ENCODE data around the gene ANKRD34C. TPM values are rescaled to one million over a fixed set of nuclear protein-coding genes. Genes with fewer than 3 reads are reported as not detected.

ANKRD34C gene
- polyA plus RNA-seq (2013): not detected in 2 replicates

DNA sequence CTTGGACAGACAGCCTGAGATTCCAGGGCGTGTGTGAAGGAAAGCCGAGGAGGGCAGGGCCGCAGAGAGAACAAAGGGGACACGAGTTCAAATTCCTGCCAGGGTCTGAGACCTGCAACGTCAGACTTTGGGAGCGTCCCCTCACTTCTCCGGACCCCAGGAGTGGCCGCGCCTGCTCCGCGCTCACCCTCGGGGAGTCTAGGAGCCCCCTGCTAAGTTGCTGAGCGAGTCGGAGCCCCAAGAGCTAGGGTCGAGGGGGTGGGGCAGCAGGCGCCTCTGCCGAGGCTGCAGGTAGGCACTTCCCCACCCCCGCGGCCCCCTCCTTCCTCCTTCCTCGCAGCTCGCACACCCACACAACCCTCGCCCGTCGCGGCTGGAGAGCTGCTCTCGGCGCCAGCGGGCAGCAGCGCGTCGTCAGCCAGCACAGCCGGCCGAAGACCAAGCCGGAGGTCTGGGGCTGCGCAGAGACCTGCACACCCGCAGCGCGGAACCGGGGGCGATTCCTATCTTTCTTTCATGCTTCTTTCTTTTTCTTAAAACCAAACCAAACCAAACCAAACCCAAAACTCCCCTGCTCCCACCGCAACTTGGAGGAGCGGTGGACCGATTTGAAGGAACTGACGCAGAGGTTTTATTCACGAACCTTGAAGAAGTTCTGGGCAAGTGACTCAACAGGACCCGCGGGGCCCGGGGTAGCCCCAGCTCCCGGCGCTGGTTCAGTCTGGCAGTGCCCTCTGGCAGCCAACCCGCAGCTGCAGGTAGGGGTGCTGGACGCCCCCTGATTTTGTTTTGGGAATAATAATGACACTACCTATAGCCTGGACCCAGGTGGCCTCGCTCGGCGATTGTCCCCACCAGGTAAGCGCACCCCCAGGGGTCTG is at the start of gene ANKRD34C:
ANKRD34C (plus strand) TSS at position 352 of the 881 bp plus-strand sequence. CDS start 10,563 bp downstream, outside the sequence.
- no peak for DNase-seq
- Histone ChIP-seq H3K27ac (ENCODE audit: low read depth, low read length) (no peak within 1 kb of the TSS), H3K4me1 (ENCODE audit: control insufficient read depth in 1 of 2, insufficient read depth in 2 of 2, low read length in 2 of 2) (peaks cover 0 to 2% of the 10 kb centered on the region in 2 experiments), H3K27me3 (ENCODE audit: insufficient read depth, low read length) (peaks cover 25% of the 10 kb centered on the region), H4K8ac (ENCODE audit: low read depth, low read length) (no peak within 1 kb of the TSS), H4K91ac (ENCODE audit: low read depth, low read length) (no peak within 1 kb of the TSS), H2BK12ac (ENCODE audit: low read length) (no peak within 1 kb of the TSS), H2AK5ac (ENCODE audit: low read length) (no peak within 1 kb of the TSS), H2BK120ac (ENCODE audit: insufficient read depth, low read length, poor library complexity) (no peak within 1 kb of the TSS), H3K79me2 (ENCODE audit: control insufficient read depth, insufficient read depth, low read length, poor library complexity) (no peaks in the 10 kb centered on the region), H3K14ac (ENCODE audit: low read length) (no peak within 1 kb of the TSS), H3K4ac (ENCODE audit: low read depth, low read length) (no peak within 1 kb of the TSS), H4K12ac (ENCODE audit: low read depth, low read length) (no peak within 1 kb of the TSS), H2BK5ac (ENCODE audit: low read depth, low read length, poor library complexity) (no peak within 1 kb of the TSS), H3K18ac (ENCODE audit: low read length) (no peak within 1 kb of the TSS), H3K4me3 (ENCODE audit: low read depth, low read length) (no peak within 1 kb of the TSS), H3K79me1 (ENCODE audit: low read length) (no peaks in the 10 kb centered on the region), H3K23ac (ENCODE audit: low read length) (no peak within 1 kb of the TSS), H3K36me3 (ENCODE audit: control insufficient read depth in 1 of 2, insufficient read depth in 2 of 2, low read length in 2 of 2) (no peaks in the 10 kb centered on the region), H3K9me3 (ENCODE audit: insufficient read depth, low read depth, low read length) (no peaks in the 10 kb centered on the region), H2AFZ (ENCODE audit: insufficient read depth, low read length, poor library complexity) (no peak within 1 kb of the TSS), H3K4me2 (ENCODE audit: low read length) (peak within 1 kb of the TSS; percentile 61), H3K9ac (ENCODE audit: low read length) (no peak within 1 kb of the TSS)
- no CpG with 5 or more reads among the region's 56 CpGs for WGBS (ENCODE audit: extremely low coverage, insufficient coverage, insufficient read length)

GRCh38 chr15:79233236-79233635 is 49.3 kb upstream of the ANKRD34C start:
- no peak overlapping the region for H2BK120ac ChIP-seq (ENCODE audit: insufficient read depth, low read length, poor library complexity)
- no peak overlapping the region for H4K91ac ChIP-seq (ENCODE audit: low read depth, low read length)
- H4K8ac ChIP-seq (ENCODE audit: low read depth, low read length): no peak overlapping the region
- H3K27ac ChIP-seq (ENCODE audit: low read depth, low read length): no peak overlapping the region
- no peak overlapping the region for H2BK12ac ChIP-seq (ENCODE audit: low read length)
- H3K36me3 ChIP-seq (ENCODE audit: control insufficient read depth in 1 of 2, insufficient read depth in 2 of 2, low read length in 2 of 2): no peaks in the 10 kb centered on the region
- no peaks in the 10 kb centered on the region for H3K79me1 ChIP-seq (ENCODE audit: low read length)
- no peak overlapping the region for H3K18ac ChIP-seq (ENCODE audit: low read length)
- no peak overlapping the region for H3K9ac ChIP-seq (ENCODE audit: low read length)
- H3K4me3 ChIP-seq (ENCODE audit: low read depth, low read length): no peak overlapping the region
- H3K4me1 ChIP-seq (ENCODE audit: control insufficient read depth in 1 of 2, insufficient read depth in 2 of 2, low read length in 2 of 2): no peaks in the 10 kb centered on the region
- H3K9me3 ChIP-seq (ENCODE audit: insufficient read depth, low read depth, low read length): peaks cover 2% of the 10 kb centered on the region
- no peak overlapping the region for H3K14ac ChIP-seq (ENCODE audit: low read length)
- H3K4ac ChIP-seq (ENCODE audit: low read depth, low read length): no peak overlapping the region
- H3K23ac ChIP-seq (ENCODE audit: low read length): no peak overlapping the region
- no peaks in the 10 kb centered on the region for H3K27me3 ChIP-seq (ENCODE audit: insufficient read depth, low read length)
- no CpG with 5 or more reads among the region's 6 CpGs for WGBS (ENCODE audit: extremely low coverage, insufficient coverage, insufficient read length)
- H3K79me2 ChIP-seq (ENCODE audit: control insufficient read depth, insufficient read depth, low read length, poor library complexity): no peaks in the 10 kb centered on the region
- DNase-seq: no peak
- H2AK5ac ChIP-seq (ENCODE audit: low read length): no peak overlapping the region
- no peak overlapping the region for H4K12ac ChIP-seq (ENCODE audit: low read depth, low read length)
- no peak overlapping the region for H2BK5ac ChIP-seq (ENCODE audit: low read depth, low read length, poor library complexity)
- H3K4me2 ChIP-seq (ENCODE audit: low read length): no peak overlapping the region
- H2AFZ ChIP-seq (ENCODE audit: insufficient read depth, low read length, poor library complexity): no peak overlapping the region

DNA sequence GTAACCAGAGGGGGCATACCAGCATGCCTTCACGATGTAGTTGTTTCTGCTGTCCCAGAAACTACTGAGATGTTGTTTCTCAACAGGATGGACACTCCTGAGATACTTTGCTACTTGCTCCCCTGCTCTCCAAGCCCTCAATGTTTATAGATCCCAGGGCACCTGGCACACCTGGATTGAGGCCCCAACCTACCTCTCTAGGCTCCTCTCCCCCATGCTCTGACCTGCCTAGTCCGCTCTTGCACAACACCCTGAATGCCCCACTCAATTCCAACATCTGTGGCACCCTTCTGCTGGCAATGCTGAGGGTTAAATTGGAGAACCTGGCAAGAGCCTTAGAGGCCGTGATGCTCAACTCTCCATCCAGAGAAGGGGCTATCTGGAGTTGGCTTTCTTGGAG is 42.5 kb upstream of the ANKRD34C start:
- no peak overlapping the region for H2AFZ ChIP-seq (ENCODE audit: insufficient read depth, low read length, poor library complexity)
- no peaks in the 10 kb centered on the region for H3K27me3 ChIP-seq (ENCODE audit: insufficient read depth, low read length)
- peaks cover 2% of the 10 kb centered on the region for H3K9me3 ChIP-seq (ENCODE audit: insufficient read depth, low read depth, low read length)
- H3K27ac ChIP-seq (ENCODE audit: low read depth, low read length): no peak overlapping the region
- no peak overlapping the region for H3K9ac ChIP-seq (ENCODE audit: low read length)
- no peak overlapping the region for H2BK5ac ChIP-seq (ENCODE audit: low read depth, low read length, poor library complexity)
- H3K79me2 ChIP-seq (ENCODE audit: control insufficient read depth, insufficient read depth, low read length, poor library complexity): no peaks in the 10 kb centered on the region
- no peaks in the 10 kb centered on the region for H3K79me1 ChIP-seq (ENCODE audit: low read length)
- H3K18ac ChIP-seq (ENCODE audit: low read length): no peak overlapping the region
- H3K23ac ChIP-seq (ENCODE audit: low read length): no peak overlapping the region
- H2BK120ac ChIP-seq (ENCODE audit: insufficient read depth, low read length, poor library complexity): no peak overlapping the region
- H2BK12ac ChIP-seq (ENCODE audit: low read length): no peak overlapping the region
- H3K4ac ChIP-seq (ENCODE audit: low read depth, low read length): no peak overlapping the region
- peaks cover 0 to 8% of the 10 kb centered on the region in 2 experiments for H3K4me1 ChIP-seq (ENCODE audit: control insufficient read depth in 1 of 2, insufficient read depth in 2 of 2, low read length in 2 of 2)
- no peak overlapping the region for H3K14ac ChIP-seq (ENCODE audit: low read length)
- no peak overlapping the region for H3K4me3 ChIP-seq (ENCODE audit: low read depth, low read length)
- no peak for DNase-seq
- no peaks in the 10 kb centered on the region for H3K36me3 ChIP-seq (ENCODE audit: control insufficient read depth in 1 of 2, insufficient read depth in 2 of 2, low read length in 2 of 2)
- no CpG with 5 or more reads among the region's 3 CpGs for WGBS (ENCODE audit: extremely low coverage, insufficient coverage, insufficient read length)
- H4K8ac ChIP-seq (ENCODE audit: low read depth, low read length): no peak overlapping the region
- no peak overlapping the region for H4K91ac ChIP-seq (ENCODE audit: low read depth, low read length)
- H2AK5ac ChIP-seq (ENCODE audit: low read length): no peak overlapping the region
- no peak overlapping the region for H3K4me2 ChIP-seq (ENCODE audit: low read length)
- no peak overlapping the region for H4K12ac ChIP-seq (ENCODE audit: low read depth, low read length)

DNA sequence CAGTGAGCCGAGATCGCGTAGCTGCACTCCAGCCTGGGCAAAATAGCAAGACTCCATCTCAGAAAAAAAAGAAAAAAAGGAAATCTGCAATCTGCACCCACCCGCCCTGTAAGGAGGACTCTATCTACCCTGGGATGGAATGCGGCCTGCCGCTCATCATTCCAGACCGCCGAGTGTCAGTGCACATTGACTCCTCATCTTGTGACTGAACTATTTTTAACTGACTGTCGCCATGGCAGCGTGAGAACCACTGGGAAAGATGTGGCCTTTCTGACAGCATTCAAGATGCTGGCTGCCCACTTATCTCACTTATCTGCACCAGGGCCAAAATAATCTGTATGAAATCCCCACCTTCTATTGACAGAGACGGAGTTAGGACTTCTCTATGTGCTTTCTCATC is 38.8 kb upstream of the ANKRD34C start:
- Histone ChIP-seq H3K4me3 (ENCODE audit: low read depth, low read length) (no peak overlapping the region), H2AFZ (ENCODE audit: insufficient read depth, low read length, poor library complexity) (no peak overlapping the region), H3K23ac (ENCODE audit: low read length) (no peak overlapping the region), H3K79me2 (ENCODE audit: control insufficient read depth, insufficient read depth, low read length, poor library complexity) (no peaks in the 10 kb centered on the region), H3K4me2 (ENCODE audit: low read length) (no peak overlapping the region), H3K4ac (ENCODE audit: low read depth, low read length) (no peak overlapping the region), H2AK5ac (ENCODE audit: low read length) (no peak overlapping the region), H2BK5ac (ENCODE audit: low read depth, low read length, poor library complexity) (no peak overlapping the region), H3K18ac (ENCODE audit: low read length) (no peak overlapping the region), H2BK12ac (ENCODE audit: low read length) (no peak overlapping the region), H4K8ac (ENCODE audit: low read depth, low read length) (no peak overlapping the region), H3K9ac (ENCODE audit: low read length) (no peak overlapping the region), H3K27ac (ENCODE audit: low read depth, low read length) (no peak overlapping the region), H3K4me1 (ENCODE audit: control insufficient read depth in 1 of 2, insufficient read depth in 2 of 2, low read length in 2 of 2) (peaks cover 0 to 11% of the 10 kb centered on the region in 2 experiments), H3K79me1 (ENCODE audit: low read length) (no peaks in the 10 kb centered on the region), H2BK120ac (ENCODE audit: insufficient read depth, low read length, poor library complexity) (no peak overlapping the region), H3K27me3 (ENCODE audit: insufficient read depth, low read length) (no peaks in the 10 kb centered on the region), H4K91ac (ENCODE audit: low read depth, low read length) (no peak overlapping the region), H3K9me3 (ENCODE audit: insufficient read depth, low read depth, low read length) (no peaks in the 10 kb centered on the region), H3K14ac (ENCODE audit: low read length) (no peak overlapping the region), H4K12ac (ENCODE audit: low read depth, low read length) (no peak overlapping the region), H3K36me3 (ENCODE audit: control insufficient read depth in 1 of 2, insufficient read depth in 2 of 2, low read length in 2 of 2) (no peaks in the 10 kb centered on the region)
- DNase-seq: peak; percentile 92 to 95
- no CpG with 5 or more reads among the region's 11 CpGs for WGBS (ENCODE audit: extremely low coverage, insufficient coverage, insufficient read length)
